HG02884 (cell line): ENCODE measurements around the gene GPR101.
"Not testable (repeated sequence)": the region's sequence is repeated elsewhere in the genome, so short reads cannot be mapped to it uniquely, and the experiment has no call there.

Experiments used
- ATAC-seq: cut with Tn5 transposase; IDR thresholded peaks from one replicate; pipeline ENCODE4 v1.9.1; 2021; ENCODE audit warnings: mild to moderate bottlenecking, moderate library complexity; ENCODE audit not compliant: unreplicated experiment

GPR101 gene

DNA sequence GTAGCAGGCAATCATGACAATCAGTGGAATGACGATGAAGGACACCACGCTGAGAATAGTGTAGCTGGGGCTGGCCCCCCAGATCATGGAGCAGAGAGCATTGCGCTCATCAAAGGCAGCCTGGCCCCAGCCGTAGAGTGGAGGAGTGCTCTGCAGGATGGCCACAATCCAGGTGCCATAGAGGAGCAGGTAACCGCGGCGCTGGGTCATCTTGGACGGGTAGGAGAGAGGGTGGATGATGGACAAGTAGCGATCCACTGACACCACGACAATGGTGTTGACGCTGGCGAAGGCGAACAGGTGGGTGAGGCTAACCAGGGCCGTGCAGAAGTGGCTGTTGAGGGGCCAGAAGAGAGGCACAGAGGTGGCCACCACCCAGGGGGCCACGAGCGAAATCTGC lies 2.8 kb downstream of the GPR101 start:
- ATAC-seq, result no peak

- no peak for ATAC-seq
Measured at GRCh38 chrX:137028699-137029098, 5.1 kb downstream of the GPR101 start.

- no peak for ATAC-seq
Measured at GRCh38 chrX:137025930-137026329, 7.9 kb downstream of the GPR101 start.

GRCh38 chrX:137000236-137000635 lies 33.6 kb downstream of the GPR101 start:
- not testable (repeated sequence) for ATAC-seq

DNA sequence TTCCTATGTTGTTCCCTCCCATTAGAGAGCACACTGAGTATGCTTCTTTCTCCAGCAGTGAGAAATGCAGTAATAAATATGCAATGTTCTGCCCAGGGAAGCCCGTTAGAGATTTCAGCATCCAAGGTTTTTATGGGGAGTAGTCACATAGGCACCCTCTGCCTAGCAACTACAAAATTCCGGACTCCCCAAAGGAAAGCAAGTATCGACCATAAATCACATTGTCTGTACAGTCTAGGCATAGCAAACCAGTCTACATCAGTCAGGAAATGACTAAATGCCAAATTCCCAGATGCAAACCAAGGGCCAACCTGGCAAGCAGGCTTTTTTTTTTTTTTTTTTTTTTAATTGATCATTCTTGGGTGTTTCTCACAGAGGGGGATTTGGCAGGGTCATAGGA lies 34.8 kb downstream of the GPR101 start:
- no peak for ATAC-seq
